SK-N-SH (cell line): ENCODE measurements around the gene PFKFB3.

Experiments used
- CTCF ChIP-seq: fragments of 200-600 bp; sonication (generic); IDR thresholded peaks from 2 replicates; pipeline ENCODE4 v1.6.1; 2017; ENCODE audit warnings: antibody characterized with exemption, mild to moderate bottlenecking, moderate library complexity
- SIN3A ChIP-seq: IDR thresholded peaks from 2 replicates; pipeline ENCODE4 v1.6.1; 2012; ENCODE audit warnings: low read depth, mild to moderate bottlenecking, low read length, moderate library complexity, borderline replicate concordance
- TEAD4 ChIP-seq: IDR thresholded peaks from 2 replicates; pipeline ENCODE4 v1.4.0; 2012; ENCODE audit warnings: mild to moderate bottlenecking, borderline replicate concordance; ENCODE audit not compliant: insufficient read depth

GRCh38 chr10:6195846-6196245, 6.9 kb upstream of the PFKFB3 start:
- TF ChIP-seq SIN3A (no peak), CTCF (no peak), TEAD4 (no peak)
